Suprapubic skin (tissue), 4 donors: ENCODE results near the gene DERL3.
"Not testable (repeated sequence)": the region's sequence is repeated elsewhere in the genome, so short reads cannot be mapped to it uniquely, and the experiment has no call there.

ENCODE experiments used
- CTCF ChIP-seq, 2 donors: fragments of 200-600 bp in 1 of 2; fragments of 450-650 bp in 1 of 2; sonication (generic) in 1 of 2; IDR thresholded peaks; one replicate each; pipeline ENCODE4 v1.5.1; 2016 to 2019; ENCODE audit warnings: antibody characterized with exemption in 2 of 2, mild to moderate bottlenecking in 1 of 2, moderate library complexity in 1 of 2
- EP300 ChIP-seq: sonication (generic); formaldehyde crosslinking; IDR thresholded peaks from one replicate; pipeline ENCODE4 v1.6.1; 2017; ENCODE audit warnings: antibody characterized with exemption
- POLR2A ChIP-seq, 2 donors: fragments of 450-650 bp; IDR thresholded peaks; one replicate each; pipeline ENCODE4 v1.6.1; 2017; ENCODE audit warnings: antibody characterized with exemption in 2 of 2, mild to moderate bottlenecking in 2 of 2, moderate library complexity in 2 of 2
- POLR2AphosphoS5 ChIP-seq, 3 donors: sonication (generic); formaldehyde crosslinking; IDR thresholded peaks; one replicate each; pipeline ENCODE4 v1.6.1; 2017; ENCODE audit warnings: antibody characterized with exemption in 3 of 3

GRCh38 chr22:23860187-23860586 is 21.4 kb upstream of the DERL3 start:
- not testable (repeated sequence) for TF ChIP-seq POLR2A (IDR thresholded peaks at IDR 0.05); CTCF (IDR thresholded peaks at IDR 0.05); EP300; POLR2AphosphoS5 (IDR thresholded peaks at IDR 0.05)
